Left lobe of liver (tissue), 2 donors: Measurements from ENCODE around the gene ZBTB11. TPM values are rescaled to one million over a fixed set of nuclear protein-coding genes. Genes with fewer than 3 reads are reported as not detected.
"Not testable (repeated sequence)": the region's sequence is repeated elsewhere in the genome, so short reads cannot be mapped to it uniquely, and the experiment has no call there.

Source experiments
- ATAC-seq: fragments of 200-7000 bp; cut with Tn5 transposase; one replicate; pipeline ENCODE4 v1.9.1; 2020; ENCODE audit warnings: mild to moderate bottlenecking, moderate library complexity
- DNase-seq: peaks from one replicate; pipeline ENCODE4 v3.0.0-alpha.2; 2020; ENCODE audit warnings: low spot score
- total RNA-seq: library from RNA; stranded (reverse); gene quantifications from one replicate; pipeline ENCODE4 v1.2.1, GENCODE V29; 2021
- donor health status: DM: no; HTN: no; CAD: no; lungs with moderate emphysema.
- donor health status: DM: no; HTN: yes; CAD: no.

Gene ZBTB11, protein sequence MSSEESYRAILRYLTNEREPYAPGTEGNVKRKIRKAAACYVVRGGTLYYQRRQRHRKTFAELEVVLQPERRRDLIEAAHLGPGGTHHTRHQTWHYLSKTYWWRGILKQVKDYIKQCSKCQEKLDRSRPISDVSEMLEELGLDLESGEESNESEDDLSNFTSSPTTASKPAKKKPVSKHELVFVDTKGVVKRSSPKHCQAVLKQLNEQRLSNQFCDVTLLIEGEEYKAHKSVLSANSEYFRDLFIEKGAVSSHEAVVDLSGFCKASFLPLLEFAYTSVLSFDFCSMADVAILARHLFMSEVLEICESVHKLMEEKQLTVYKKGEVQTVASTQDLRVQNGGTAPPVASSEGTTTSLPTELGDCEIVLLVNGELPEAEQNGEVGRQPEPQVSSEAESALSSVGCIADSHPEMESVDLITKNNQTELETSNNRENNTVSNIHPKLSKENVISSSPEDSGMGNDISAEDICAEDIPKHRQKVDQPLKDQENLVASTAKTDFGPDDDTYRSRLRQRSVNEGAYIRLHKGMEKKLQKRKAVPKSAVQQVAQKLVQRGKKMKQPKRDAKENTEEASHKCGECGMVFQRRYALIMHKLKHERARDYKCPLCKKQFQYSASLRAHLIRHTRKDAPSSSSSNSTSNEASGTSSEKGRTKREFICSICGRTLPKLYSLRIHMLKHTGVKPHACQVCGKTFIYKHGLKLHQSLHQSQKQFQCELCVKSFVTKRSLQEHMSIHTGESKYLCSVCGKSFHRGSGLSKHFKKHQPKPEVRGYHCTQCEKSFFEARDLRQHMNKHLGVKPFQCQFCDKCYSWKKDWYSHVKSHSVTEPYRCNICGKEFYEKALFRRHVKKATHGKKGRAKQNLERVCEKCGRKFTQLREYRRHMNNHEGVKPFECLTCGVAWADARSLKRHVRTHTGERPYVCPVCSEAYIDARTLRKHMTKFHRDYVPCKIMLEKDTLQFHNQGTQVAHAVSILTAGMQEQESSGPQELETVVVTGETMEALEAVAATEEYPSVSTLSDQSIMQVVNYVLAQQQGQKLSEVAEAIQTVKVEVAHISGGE
- 6.0 TPM for total RNA-seq

DNA sequence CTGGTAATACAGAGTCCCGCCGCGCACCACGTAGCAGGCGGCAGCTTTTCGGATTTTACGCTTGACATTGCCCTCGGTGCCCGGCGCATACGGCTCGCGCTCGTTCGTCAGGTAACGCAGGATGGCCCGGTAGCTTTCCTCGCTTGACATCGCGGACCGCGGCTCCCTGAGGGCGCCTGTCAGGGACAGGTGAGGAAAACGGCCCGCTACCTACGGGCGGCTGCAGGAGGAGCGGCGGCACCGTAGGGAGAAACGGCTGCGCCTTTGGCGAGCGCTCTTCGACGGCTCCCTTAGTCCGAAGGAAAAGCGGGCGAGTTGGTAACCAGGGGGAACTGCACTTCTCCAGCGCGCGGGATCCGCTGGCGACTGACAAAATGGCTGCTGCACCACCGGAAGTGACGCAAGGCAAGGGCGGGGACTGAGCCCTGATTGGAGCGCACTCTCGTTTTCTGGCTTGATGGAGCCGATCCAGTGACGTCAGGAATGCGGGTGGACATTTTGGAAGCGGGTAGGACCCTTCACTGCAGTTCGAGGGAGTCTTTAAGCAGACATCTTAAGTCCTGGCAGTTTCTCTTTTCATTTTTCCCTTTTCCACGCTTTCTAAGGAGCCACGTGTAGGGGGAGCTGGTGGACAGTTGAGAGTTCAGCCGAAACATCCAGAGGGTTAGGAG is at the start of gene ZBTB11:
TSS of gene ZBTB11 (minus strand) at position 368 of the 671 bp plus-strand sequence. CDS start at position 150, 218 bp downstream.
- peak; percentile 80 for ATAC-seq
- peak; percentile 99 for DNase-seq

DNA sequence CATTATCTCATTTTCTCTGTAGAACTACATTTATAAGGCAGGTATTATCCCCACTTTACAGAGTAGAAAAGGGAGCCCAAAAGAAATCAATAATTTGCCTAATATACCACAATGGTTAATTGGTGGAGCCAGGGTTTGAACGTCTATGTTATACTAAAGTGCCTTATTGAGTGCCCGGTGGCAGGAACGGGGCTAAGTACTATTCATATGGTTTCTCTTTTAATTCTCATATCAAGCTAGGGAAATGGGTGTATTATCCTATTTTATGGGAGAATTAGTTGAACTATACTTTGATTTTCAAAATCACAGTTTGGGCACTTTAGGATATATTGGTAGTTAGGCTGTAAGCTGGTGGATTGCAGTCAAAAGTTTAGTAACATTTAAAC is 49.0 kb upstream of the ZBTB11 start:
- ATAC-seq: no peak
- no peak for DNase-seq

DNA sequence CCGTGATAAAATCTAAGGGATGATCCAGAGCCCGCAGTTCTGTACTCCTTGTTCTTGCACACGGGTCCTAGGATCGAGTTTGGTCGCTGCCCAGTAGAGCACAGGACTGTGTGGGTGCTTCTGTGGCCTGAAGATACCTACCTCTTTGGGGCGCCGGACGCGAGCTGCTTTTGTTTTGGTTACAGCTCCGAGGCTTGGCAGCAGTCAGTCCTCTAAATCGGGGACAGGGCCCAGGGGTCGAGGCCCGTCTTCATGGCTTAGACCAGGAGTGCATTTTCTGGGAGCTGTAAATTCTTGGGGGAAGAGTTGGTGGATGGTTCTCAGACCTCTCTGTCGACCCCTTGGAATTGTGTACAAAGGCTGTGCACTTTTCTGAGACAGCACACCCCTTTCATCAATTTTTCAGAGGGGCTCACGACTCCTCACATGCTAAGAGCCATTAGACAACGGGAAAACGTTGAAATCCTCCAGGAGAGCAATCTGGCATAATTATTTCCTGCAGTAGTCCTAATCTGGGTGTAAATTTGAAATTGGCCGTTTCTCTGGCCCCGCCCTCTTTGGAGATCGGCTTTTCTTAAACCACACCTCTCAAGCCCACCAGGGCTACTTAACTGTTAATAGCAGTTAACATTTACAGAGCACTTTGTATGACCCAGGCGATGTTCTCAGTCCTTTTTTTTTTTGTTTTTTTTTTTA is 48.4 kb upstream of the ZBTB11 start:
- peak; percentile 22 for ATAC-seq
- peak; percentile 53 for DNase-seq

DNA sequence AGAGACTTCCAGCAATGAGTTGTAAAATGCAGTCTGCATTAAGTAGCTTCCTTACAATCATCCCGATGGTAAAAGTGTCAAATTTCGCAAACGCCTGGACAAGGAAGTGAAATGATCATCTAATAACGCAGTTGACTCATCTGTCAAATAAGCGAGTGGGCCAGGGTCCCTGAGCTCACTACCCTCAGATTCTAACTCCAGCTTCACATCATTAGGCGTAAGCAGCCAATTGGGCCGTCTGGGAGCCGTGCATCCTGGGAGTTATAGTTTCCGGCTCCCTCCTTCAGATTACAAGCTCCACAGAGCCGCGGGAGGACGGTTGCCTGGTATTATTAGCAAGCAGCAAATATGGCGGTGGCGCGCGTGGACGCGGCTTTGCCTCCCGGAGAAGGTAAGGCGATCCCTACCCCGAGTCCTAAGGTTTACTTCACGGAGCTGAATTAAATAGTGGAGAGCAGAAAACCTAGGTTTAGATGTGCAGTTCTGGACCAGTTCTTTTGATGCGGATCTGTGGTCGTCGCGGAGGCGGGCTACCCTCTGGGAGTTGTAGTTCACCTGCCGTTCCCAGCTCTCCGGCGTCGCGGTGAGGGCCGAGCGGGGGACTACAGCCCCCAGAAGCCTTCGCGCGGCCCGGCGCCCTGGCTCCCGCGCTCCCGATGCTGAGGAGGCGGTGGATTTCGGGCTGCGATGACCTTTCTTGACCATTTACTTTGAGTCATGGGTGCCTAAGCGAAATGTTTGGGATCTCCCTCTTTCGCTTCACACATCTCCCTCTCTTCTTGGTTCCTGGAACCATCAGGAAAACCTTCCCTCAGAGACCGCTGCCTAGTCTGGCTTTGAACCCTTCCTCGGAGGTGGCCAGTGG is 47.6 kb upstream of the ZBTB11 start, which contains the start of gene CEP97:
TSS of gene CEP97 (plus strand) at position 286 of the 865 bp plus-strand sequence. CDS start at position 349, 63 bp downstream.
- ATAC-seq: peak; percentile 99
- peak; percentile 91 for DNase-seq

DNA sequence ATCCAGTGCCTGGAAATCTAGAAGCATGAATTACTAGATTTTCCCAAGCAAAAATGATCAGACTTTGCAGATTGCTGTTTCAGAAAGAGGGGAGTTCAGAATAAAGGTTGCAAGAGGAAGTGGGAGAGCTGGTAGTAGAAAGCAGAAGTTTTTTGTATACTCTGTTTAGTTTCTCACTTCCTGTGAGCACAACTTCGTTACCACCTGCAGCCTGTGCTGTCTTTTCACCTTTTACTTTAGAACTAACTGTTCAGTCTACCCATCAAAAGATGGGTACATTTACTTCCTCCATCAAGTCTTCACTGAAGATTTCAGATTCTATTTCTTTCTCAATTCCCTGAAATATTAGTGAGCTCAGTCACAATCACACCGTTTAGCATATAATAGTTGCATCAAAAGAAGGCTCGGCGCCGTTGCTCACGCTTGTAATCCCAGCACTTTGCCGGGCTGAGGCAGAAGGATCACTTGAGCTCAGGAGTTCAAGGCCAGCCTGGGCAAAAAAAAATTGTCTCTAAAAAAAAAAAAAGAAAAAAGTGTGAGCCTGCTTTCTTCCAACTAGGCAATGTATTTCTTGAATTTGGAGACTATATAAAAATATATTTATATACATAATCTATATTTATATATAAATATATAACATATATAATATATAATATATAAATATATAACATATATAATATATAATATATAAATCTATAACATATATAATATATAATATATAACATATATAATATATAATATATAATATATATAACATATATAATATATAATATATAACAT is 45.7 kb upstream of the ZBTB11 start:
- ATAC-seq (no peak), DNase-seq (no peak)

DNA sequence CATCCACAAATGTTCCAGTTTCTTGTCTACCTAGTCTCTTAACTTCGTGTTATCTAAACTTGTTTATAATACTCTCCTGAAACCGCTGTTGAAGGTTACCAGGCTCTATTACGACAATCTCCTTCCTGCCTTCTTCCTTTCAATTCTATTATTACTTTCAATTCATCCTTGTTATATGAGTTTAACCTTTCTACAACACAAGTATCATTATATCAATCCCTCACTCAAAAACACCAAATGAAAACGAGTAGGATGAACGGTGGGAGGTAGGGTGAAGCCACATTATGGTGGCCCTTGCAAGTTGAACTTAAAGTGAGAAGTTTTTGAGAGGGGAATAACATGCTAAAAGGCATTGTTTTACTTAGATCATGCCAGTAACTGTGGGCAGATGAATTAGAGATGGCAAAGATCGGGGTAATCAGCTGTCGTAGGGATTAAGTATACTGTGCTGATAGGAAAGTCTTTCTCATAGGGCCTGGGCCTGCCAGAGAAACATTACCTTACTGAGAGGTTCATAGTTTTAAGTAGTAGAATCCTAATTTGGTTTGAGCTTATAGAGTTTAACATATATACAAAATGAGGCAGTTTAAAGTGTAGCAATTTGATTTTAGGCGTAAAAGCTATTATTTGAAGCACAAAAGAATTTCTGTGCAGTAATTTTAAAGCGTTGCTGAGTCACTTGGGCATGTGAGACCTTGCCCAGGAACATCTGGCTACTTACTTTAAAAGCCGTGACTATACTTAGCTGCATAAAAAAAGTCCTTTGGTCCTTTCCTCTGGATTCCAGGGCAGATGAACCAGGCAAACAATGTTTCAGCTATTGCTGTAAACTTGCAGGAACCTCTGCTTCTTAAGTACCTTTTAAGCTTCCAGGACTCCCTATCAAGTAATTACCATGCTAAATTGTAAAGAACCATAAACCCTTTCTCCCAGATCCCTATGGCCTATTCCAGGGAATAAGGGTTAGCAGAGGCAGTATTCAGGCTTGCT is 44.2 kb upstream of the ZBTB11 start:
- DNase-seq: no peak
- no peak for ATAC-seq

DNA sequence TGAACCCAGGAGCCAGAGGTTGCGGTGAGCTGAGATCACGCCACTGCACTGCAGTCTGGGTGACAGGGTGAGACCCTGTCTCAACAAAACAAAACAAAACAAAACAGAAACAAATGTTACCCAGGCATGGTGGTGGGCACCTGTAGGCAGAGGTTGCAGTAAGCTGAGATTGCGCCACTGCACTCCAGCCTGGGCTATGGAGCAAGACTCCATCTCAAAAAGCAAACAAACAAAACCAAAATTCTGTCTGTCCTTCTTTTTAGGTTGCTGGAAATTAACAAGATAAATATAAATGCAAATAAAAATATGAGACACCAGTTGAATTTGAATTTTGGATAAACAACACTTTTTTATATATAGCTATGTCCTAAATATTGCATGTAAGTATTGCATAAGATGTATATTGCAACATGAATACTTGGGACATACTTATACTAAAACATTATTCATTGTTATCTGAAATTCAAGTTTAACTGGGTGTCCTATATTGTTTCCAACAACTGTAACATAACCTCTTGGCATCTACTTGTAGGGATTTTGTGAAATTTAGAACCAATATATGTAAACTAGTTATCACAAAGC is 42.8 kb upstream of the ZBTB11 start:
- DNase-seq: no peak
- no peak for ATAC-seq

DNA sequence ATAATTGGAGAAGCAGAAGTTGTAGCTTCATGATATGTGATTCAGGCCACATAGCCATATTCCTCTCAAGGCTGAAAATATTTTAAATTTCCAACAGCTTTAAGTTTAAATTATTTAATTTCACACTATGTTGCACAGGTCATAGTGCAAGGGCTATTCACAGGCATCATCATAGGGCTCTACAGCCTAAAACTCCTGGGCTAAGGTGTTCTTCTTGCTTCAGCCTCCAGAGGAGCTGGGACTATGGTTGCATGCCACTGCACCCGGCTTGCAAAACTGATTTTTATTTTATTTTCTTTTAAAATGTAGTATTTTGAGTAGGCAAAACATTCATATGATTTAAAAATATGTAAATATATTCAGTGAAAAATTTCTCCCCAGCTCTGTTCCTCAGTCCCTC is 41.5 kb upstream of the ZBTB11 start:
- no peak for ATAC-seq
- DNase-seq: no peak

DNA sequence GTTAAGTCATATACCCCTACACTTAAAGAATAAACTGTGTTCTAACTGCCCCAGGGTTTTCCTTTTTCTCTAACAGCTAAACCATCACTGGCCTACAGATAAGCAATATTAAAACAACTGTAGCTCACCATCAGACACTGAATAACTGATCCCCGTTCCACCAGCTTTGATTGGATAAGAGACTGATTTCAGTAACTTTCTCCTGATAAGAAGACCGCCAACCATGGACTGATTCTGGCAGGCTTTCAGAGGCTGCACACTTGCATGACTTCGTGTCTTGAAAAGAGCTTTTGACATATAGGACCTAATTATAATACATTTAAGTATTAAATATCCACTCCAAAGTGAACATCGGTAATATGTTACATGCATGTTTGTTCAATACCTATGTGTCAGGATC is 32.2 kb upstream of the ZBTB11 start:
- no peak for ATAC-seq
- no peak for DNase-seq

DNA sequence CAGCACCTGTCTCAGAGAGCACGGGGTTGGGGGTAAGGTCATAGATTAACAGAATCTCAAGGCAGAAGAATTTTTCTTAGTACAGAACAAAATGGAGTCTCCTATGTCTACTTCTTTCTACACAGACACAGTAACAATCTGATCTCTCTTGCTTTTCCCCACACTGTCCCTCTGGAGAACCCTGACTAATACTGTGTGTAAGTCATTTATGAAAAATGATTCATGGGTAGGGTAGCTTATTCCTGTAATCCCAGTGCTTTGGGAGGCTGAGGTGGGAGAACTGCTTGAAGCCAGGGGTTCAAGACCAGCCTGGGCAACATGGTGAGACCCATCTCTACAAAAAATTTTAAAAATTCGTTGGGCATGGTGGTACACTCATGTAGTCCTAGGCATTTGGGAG is 27.7 kb upstream of the ZBTB11 start:
- not testable (repeated sequence) for ATAC-seq, DNase-seq

DNA sequence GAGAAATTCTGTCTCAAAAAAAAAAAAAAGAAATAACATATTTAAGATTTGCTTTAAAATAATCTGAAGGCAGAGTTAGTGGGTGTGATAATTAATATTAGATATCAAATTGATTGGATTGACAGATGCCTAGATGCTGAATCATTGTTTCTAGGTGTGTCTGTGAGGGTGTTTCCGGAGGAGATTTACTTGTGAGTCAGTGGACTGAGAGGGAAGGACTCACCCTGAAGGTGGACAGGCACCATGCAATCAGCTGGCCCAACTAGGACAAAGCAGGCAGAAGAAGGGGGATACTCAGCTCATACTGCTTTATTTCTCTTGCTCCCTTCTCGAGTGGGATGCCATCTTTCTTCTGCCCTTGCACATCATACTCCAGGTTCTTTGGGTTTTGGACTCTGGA is 26.2 kb upstream of the ZBTB11 start:
- ATAC-seq (no peak), DNase-seq (no peak)

DNA sequence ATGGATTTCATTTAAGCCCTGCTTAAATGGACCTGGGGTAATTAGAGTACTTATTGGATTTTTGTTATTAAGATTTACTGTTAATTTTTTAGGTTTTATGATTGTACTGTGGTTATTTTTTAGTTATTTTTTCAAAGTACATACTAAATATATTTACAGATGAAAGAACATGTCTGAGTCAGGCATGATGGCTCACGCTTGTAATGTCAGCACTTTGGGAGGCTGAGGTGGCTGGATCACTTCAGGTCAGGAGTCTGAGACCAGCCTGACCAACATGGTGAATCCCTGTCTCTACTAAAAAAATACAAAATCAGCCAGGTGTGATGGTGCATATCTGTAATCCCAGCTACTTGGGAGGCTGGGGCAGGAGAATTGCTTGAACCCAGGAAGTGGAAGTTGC is 25.8 kb upstream of the ZBTB11 start:
- DNase-seq (no peak), ATAC-seq (no peak)

DNA sequence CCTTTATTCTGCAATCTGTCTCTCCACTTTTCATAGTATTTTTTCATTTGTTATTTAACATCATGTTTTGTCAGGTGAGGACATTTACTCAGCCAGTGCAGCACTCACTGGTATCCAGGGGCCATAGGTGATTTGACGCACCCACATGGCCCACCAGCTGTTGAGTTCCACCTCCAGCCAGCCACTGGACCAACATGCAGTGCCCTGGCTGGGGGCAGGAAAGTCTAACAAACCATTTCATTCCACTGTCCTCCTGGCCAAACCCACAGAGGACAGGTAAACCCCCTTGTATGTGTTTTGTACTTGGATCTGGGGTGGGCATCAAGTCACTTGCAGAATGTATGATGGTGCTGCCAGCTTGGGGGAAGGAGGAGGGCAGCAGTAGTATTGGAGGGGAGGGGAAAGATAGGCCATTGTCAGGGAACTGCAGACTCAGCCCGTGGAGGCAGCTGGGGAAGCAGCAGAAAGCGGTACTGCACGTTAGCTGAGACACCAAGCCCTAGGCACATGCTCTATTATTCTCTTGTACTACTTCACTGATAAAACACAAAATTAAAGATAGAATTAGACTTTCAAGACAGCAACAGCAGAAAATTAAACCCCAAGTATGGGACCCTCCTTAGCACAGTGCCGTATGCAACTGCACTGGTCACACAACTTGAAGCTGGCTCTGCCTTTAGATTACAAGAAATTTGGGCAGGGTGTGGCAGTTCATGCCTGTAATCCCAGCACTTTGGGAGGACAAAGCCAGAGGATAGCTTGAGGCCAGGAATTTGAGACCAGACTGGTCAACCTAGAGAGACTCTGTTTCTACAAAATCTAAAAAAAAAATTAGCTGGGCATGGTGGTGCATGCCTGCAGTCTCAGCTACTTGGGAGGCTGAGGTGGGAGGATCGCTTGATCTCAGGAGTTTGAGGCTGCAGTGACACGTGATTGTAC is 25.0 kb upstream of the ZBTB11 start:
- DNase-seq: no peak
- ATAC-seq: no peak

DNA sequence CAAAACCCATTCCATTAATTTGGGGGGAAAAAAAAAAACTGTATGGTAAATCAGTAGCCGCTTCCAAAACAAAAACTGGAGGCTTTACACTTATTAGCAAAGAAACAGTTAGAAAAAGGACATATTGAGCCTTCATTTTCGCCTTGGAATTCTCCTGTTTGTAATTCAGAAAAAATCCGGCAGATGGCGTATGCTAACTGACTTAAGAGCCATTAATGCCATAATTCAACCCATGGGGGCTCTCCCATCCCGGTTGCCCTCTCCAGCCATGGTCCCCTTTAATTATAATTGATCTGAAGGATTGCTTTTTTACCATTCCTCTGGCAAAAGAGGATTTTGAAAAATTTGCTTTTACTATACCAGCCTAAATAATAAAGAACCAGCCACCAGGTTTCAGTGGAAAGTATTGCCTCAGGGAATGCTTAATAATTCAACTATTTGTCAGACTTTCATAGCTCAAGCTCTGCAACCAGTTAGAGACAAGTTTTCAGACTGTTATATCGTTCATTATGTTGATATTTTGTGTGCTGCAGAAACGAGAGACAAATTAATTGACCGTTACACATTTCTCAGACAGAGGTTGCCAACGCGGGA is 18.9 kb upstream of the ZBTB11 start:
- no peak for DNase-seq
- peak; percentile 46 for ATAC-seq

DNA sequence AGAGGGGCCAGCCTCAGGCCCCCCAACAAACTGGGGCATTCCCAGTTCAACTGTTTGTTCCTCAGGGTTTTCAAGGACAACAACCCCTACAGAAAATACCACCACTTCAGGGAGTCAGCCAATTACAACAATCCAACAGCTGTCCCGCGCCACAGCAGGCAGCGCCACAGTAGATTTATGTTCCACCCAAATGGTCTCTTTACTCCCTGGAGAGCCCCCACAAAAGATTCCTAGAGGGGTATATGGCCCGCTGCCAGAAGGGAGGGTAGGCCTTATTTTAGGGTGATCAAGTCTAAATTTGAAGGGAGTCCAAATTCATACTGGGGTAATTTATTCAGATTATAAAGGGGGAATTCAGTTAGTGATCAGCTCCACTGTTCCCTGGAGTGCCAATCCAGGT is 17.9 kb upstream of the ZBTB11 start:
- not testable (repeated sequence) for ATAC-seq, DNase-seq
